CD1c-positive myeloid dendritic cell (primary cell): ENCODE results near the gene MAP3K9.
A peak's percentile ranks its signal among the peaks of the same experiment; 100 is the strongest.

Experiments
- DNase-seq: peaks from one replicate; pipeline ENCODE4 v3.0.0-alpha.2; 2016; ENCODE audit errors: extremely low spot score

Gene MAP3K9

GRCh38 chr14:70821584-70822529 lies 12.5 kb upstream of the MAP3K9 start:
- DNase-seq: peak; percentile 58

GRCh38 chr14:70816525-70816924 lies 7.2 kb upstream of the MAP3K9 start:
- DNase-seq: no peak

- no peak for DNase-seq
These were observed 5.2 kb upstream of the MAP3K9 start for GRCh38 chr14:70814466-70814865.

- DNase-seq: no peak
These were observed 3.0 kb upstream of the MAP3K9 start for GRCh38 chr14:70812124-70812818.

- DNase-seq: no peak
These were observed 2.3 kb upstream of the MAP3K9 start for GRCh38 chr14:70811578-70811977.

- DNase-seq: no peak
These were observed 1.7 kb upstream of the MAP3K9 start for GRCh38 chr14:70811050-70811449.

GRCh38 chr14:70810621-70811020 lies 1.3 kb upstream of the MAP3K9 start:
- no peak for DNase-seq

- DNase-seq: no peak
These were observed 693 bp downstream of the MAP3K9 start for GRCh38 chr14:70808416-70809224.

GRCh38 chr14:70807898-70808415 lies 1.4 kb downstream of the MAP3K9 start:
- no peak for DNase-seq

GRCh38 chr14:70804556-70805162 lies 4.7 kb downstream of the MAP3K9 start:
- DNase-seq: no peak

- peak; percentile 78 for DNase-seq
These were observed 5.7 kb downstream of the MAP3K9 start for GRCh38 chr14:70803321-70804310.

GRCh38 chr14:70802379-70802778 lies 6.9 kb downstream of the MAP3K9 start:
- no peak for DNase-seq

GRCh38 chr14:70801836-70802235 lies 7.5 kb downstream of the MAP3K9 start:
- no peak for DNase-seq

- no peak for DNase-seq
These were observed 12.8 kb downstream of the MAP3K9 start for GRCh38 chr14:70796551-70796950.

GRCh38 chr14:70794294-70794693 lies 15.0 kb downstream of the MAP3K9 start:
- no peak for DNase-seq

GRCh38 chr14:70793637-70794036 lies 15.7 kb downstream of the MAP3K9 start:
- DNase-seq: no peak

GRCh38 chr14:70792939-70793338 lies 16.4 kb downstream of the MAP3K9 start:
- DNase-seq: no peak

- DNase-seq: no peak
These were observed 17.3 kb downstream of the MAP3K9 start for GRCh38 chr14:70791971-70792370.

- no peak for DNase-seq
These were observed 19.4 kb downstream of the MAP3K9 start for GRCh38 chr14:70789961-70790360.

GRCh38 chr14:70789361-70789760 lies 20.0 kb downstream of the MAP3K9 start:
- DNase-seq: no peak
